Measurements from ENCODE around the gene CPOX.
"Not testable (repeated sequence)": the region's sequence is repeated elsewhere in the genome, so short reads cannot be mapped to it uniquely, and the experiment has no call there.

Gene CPOX

GRCh38 chr3:98593046-98593936, at the start of gene CPOX:
TSS of gene CPOX (minus strand) at chr3:98593611. CDS start at chr3:98593504, 107 bp downstream.
- DNase-seq, result peak; percentile 65

GRCh38 chr3:98642769-98643168, 49.4 kb upstream of the CPOX start:
- not testable (repeated sequence) for DNase-seq

- not testable (repeated sequence) for DNase-seq
Observed at GRCh38 chr3:98641756-98642155, 48.3 kb upstream of the CPOX start.

- not testable (repeated sequence) for DNase-seq
Observed at GRCh38 chr3:98638515-98638914, 45.1 kb upstream of the CPOX start.

- no peak for DNase-seq
Observed at GRCh38 chr3:98630416-98630815, 37.0 kb upstream of the CPOX start.

- DNase-seq, result no peak
Observed at GRCh38 chr3:98628317-98628716, 34.9 kb upstream of the CPOX start.

GRCh38 chr3:98626151-98626550, 32.7 kb upstream of the CPOX start:
- no peak for DNase-seq

- DNase-seq, result no peak
Observed at GRCh38 chr3:98623572-98624280, 30.3 kb upstream of the CPOX start.

- no peak for DNase-seq
Observed at GRCh38 chr3:98617841-98618240, 24.4 kb upstream of the CPOX start.

GRCh38 chr3:98613616-98614015, 20.2 kb upstream of the CPOX start:
- DNase-seq, result no peak

- no peak for DNase-seq
Observed at GRCh38 chr3:98612996-98613517, 19.6 kb upstream of the CPOX start.

- no peak for DNase-seq
Observed at GRCh38 chr3:98612587-98612986, 19.2 kb upstream of the CPOX start.

- no peak for DNase-seq
Observed at GRCh38 chr3:98608029-98608428, 14.6 kb upstream of the CPOX start.

GRCh38 chr3:98603580-98603979, 10.2 kb upstream of the CPOX start:
- DNase-seq, result no peak

GRCh38 chr3:98602078-98602678, 8.8 kb upstream of the CPOX start:
- peak; percentile 71 for DNase-seq

- DNase-seq, result no peak
Observed at GRCh38 chr3:98601180-98601579, 7.8 kb upstream of the CPOX start.

- no peak for DNase-seq
Observed at GRCh38 chr3:98600412-98601095, 7.1 kb upstream of the CPOX start.

- no peak for DNase-seq
Observed at GRCh38 chr3:98599647-98600411, 6.4 kb upstream of the CPOX start.

GRCh38 chr3:98598492-98598891, 5.1 kb upstream of the CPOX start:
- DNase-seq, result no peak

- peak; percentile 64 for DNase-seq
Observed at GRCh38 chr3:98596541-98597500, 3.4 kb upstream of the CPOX start.

- no peak for DNase-seq
Observed at GRCh38 chr3:98596087-98596486, 2.7 kb upstream of the CPOX start.

All from NCI-H1694 (cell line).